GM23248 (cell line): ENCODE results near the gene OGFOD2.

Source experiments
- EZH2 ChIP-seq: fragments of 200-600 bp; sonication (generic); IDR thresholded peaks from 2 replicates; pipeline ENCODE4 v1.6.1; 2018; ENCODE audit warnings: antibody characterized with exemption, mild to moderate bottlenecking; ENCODE audit not compliant: insufficient read depth, poor library complexity, severe bottlenecking
- EZH2phosphoT487 ChIP-seq: fragments of 200-600 bp; sonication (generic); IDR thresholded peaks from 2 replicates; pipeline ENCODE4 v1.6.1; 2018; ENCODE audit warnings: antibody characterized with exemption, moderate library complexity, mild to moderate bottlenecking, low read depth; ENCODE audit not compliant: insufficient read depth

DNA sequence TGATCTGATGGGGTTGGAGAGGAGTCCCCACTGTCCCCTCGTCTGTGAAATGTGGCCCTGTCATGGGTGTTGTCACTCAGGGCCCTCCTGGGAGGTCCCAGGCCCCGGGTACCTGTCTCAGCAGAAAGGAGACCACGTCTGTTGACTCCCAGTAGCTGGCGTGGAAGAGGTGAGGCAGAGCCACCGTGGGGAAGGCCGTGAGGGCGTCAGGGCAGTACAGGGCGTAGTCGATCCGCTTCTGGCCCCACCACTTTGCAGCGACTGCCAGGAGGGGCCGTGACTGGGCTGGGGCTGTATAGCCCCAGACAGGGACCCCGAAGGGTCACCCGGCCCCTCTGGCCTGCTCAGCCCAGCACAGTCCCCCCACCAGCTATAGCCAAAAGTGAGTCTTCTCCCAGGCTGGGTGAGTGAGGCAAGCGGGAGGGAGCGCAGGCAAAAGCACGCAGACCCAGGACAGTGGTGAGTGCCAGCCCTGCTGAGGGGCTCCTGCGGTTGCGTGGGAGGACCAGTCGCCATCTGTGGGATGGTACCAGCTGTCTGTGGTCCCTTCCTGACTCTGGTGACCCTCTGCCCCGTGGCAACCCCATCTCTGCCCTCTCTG, 13.7 kb downstream of the OGFOD2 start:
- no peak for TF ChIP-seq EZH2
- TF ChIP-seq EZH2phosphoT487: no peak
